ENCODE data around the gene SPON2.

DNA sequence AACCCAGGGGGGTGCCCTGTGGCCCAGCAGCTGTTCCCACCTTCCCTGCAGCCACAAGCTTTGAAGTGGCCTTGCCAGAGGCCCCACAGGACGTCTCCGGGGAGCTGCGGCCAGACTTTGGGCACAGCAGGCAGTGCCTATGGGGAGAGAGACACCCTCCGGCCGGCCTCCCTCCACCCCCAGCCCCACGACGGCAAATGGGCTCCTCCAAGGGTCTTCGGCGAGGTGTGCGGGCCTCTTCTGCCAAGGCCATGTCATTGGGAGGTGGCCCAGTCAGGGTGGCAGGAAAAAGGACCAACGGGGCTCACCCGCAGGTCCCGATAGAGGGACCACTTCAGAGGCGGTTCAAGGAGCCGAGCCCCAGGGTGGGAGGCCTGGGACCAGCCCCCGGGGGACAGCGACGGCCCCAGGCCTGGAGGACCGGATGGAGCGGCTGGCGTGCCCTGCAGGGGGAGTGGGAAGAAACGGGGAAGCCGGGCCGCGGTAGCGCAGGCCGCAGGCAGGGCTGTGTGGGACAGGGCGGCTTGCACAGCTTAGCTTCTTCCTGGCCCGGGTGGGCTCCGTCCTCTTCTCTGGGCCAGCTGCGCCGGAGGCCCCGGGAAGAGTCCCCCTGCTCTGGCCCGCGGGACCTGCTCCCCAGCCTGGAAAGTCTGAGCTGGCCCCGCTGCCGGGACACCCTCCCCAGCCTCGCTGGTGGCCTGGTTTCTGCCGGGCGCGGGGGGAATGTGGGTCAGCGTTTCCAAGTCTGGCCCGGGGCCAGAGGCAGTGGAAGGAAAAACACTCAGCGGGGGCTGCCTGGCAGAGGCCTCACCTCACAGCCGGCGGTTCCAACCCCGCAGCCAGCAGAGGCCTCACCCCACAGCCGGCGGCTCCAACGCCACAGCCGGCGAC is 21.9 kb upstream of the SPON2 start:
- TF ChIP-seq SP1 (IDR thresholded peaks at IDR 0.05) (no peak), FOXK2 (IDR thresholded peaks at IDR 0.05) (no peak), NFRKB (IDR thresholded peaks at IDR 0.05) (no peak), ARNT (IDR thresholded peaks at IDR 0.05) (no peak), ZNF384 (IDR thresholded peaks at IDR 0.05) (no peak), FOXM1 (IDR thresholded peaks at IDR 0.05; ENCODE audit: borderline replicate concordance) (no peak), LEF1 (IDR thresholded peaks at IDR 0.05; ENCODE audit: borderline replicate concordance) (no peak), TARDBP (IDR thresholded peaks at IDR 0.05) (no peak), HDGF (IDR thresholded peaks at IDR 0.05; ENCODE audit: borderline replicate concordance) (no peak)

All from HEK293T (cell line).